Activated CD4-positive, alpha-beta memory T cell treated with anti-CD3 and anti-CD28 coated beads for 36 hours (primary cell): ENCODE results near the gene MRPL49. TPM values are rescaled to one million over a fixed set of nuclear protein-coding genes. Genes with fewer than 3 reads are reported as not detected.
A peak's percentile ranks its signal among the peaks of the same experiment; 100 is the strongest.

Source experiments
- CTCF ChIA-PET: fragments of 350-600 bp; sonication (Branson Sonifier 250); formaldehyde crosslinking; loops from one replicate; lab custom pipeline; 2021; ENCODE audit warnings: antibody characterized with exemption, inconsistent platforms; lab: Charles Lee
- POLR2A ChIA-PET: fragments of 350-600 bp; sonication (Branson Sonifier 250); formaldehyde crosslinking; loops from one replicate; lab custom pipeline; 2021; ENCODE audit warnings: antibody characterized with exemption; lab: Charles Lee
- DNase-seq: peaks from one replicate; pipeline ENCODE4 v3.0.0-alpha.2; 2020
- H3K27ac Mint-ChIP-seq: one replicate; pipeline ENCODE4 v1.8.0; 2021; ENCODE audit warnings: mixed read lengths
- H3K27me3 Mint-ChIP-seq: one replicate; pipeline ENCODE4 v1.8.0; 2021; ENCODE audit warnings: mixed read lengths
- H3K36me3 Mint-ChIP-seq: one replicate; pipeline ENCODE4 v1.8.0; 2021; ENCODE audit warnings: mixed read lengths
- H3K4me1 Mint-ChIP-seq: one replicate; pipeline ENCODE4 v1.8.0; 2021; ENCODE audit warnings: low read depth, mixed read lengths
- H3K4me3 Mint-ChIP-seq: one replicate; pipeline ENCODE4 v1.8.0; 2021; ENCODE audit warnings: mild to moderate bottlenecking, mixed read lengths
- H3K9me3 Mint-ChIP-seq: one replicate; pipeline ENCODE4 v1.8.0; 2021; ENCODE audit warnings: mixed read lengths
- intact Hi-C: fragments of 100-400 bp; cut with micrococcal nuclease; formaldehyde crosslinking; loops from one replicate; pipeline ENCODE4 v1.15.1; 2023
- total RNA-seq, 2 experiments: library from RNA; stranded (reverse); gene quantifications; one replicate each; pipeline ENCODE4 v1.2.3, GENCODE V29; 2021

The MRPL49 gene
- total RNA-seq, 2 experiments from 2014 or later, result 48.5 to 52.5 TPM

GRCh38 chr11:65086809-65087208, 35.3 kb upstream of the MRPL49 start:
- Mint-ChIP-seq H3K4me1 (peaks cover 27% of the 10 kb centered on the region), H3K27ac (no peak overlapping the region), H3K27me3 (no peaks in the 10 kb centered on the region), H3K4me3 (no peak overlapping the region), H3K9me3 (no peaks in the 10 kb centered on the region), H3K36me3 (peaks cover 44% of the 10 kb centered on the region)
- DNase-seq, result no peak
- ChIA-PET CTCF (no interaction called here), POLR2A (no interaction called here)
- intact Hi-C loops, result no loop called here

GRCh38 chr11:65087216-65087615, 34.9 kb upstream of the MRPL49 start:
- H3K27me3 Mint-ChIP-seq, result no peaks in the 10 kb centered on the region
- H3K4me1 Mint-ChIP-seq, result peaks cover 24% of the 10 kb centered on the region
- intact Hi-C loops, result no loop called here
- no peak overlapping the region for H3K4me3 Mint-ChIP-seq
- ChIA-PET POLR2A (no interaction called here), CTCF (no interaction called here)
- H3K27ac Mint-ChIP-seq, result no peak overlapping the region
- no peak for DNase-seq
- no peaks in the 10 kb centered on the region for H3K9me3 Mint-ChIP-seq
- H3K36me3 Mint-ChIP-seq, result peaks cover 40% of the 10 kb centered on the region

GRCh38 chr11:65087827-65088226, 34.3 kb upstream of the MRPL49 start:
- intact Hi-C loops, result no loop called here
- Mint-ChIP-seq H3K4me3 (no peak overlapping the region), H3K27ac (no peak overlapping the region), H3K9me3 (no peaks in the 10 kb centered on the region), H3K27me3 (no peaks in the 10 kb centered on the region), H3K4me1 (peaks cover 19% of the 10 kb centered on the region), H3K36me3 (peaks cover 36% of the 10 kb centered on the region)
- ChIA-PET POLR2A (no interaction called here), CTCF (no interaction called here)
- DNase-seq, result no peak

GRCh38 chr11:65089621-65090020, 32.5 kb upstream of the MRPL49 start:
- no peak overlapping the region for H3K27ac Mint-ChIP-seq
- H3K9me3 Mint-ChIP-seq, result no peaks in the 10 kb centered on the region
- no peaks in the 10 kb centered on the region for H3K27me3 Mint-ChIP-seq
- ChIA-PET POLR2A (no interaction called here), CTCF (no interaction called here)
- DNase-seq, result no peak
- peaks cover 22% of the 10 kb centered on the region for H3K36me3 Mint-ChIP-seq
- intact Hi-C loops, result no loop called here
- H3K4me1 Mint-ChIP-seq, result peaks cover 13% of the 10 kb centered on the region
- no peak overlapping the region for H3K4me3 Mint-ChIP-seq

GRCh38 chr11:65090628-65091027, 31.5 kb upstream of the MRPL49 start:
- Mint-ChIP-seq H3K9me3 (no peaks in the 10 kb centered on the region), H3K36me3 (peaks cover 20% of the 10 kb centered on the region), H3K27ac (no peak overlapping the region), H3K4me1 (peaks cover 5% of the 10 kb centered on the region), H3K27me3 (no peaks in the 10 kb centered on the region), H3K4me3 (no peak overlapping the region)
- no peak for DNase-seq
- POLR2A ChIA-PET, result interaction anchor here (0.8 kb wide), 1 partner anchor 9 kb away, joined by 3 read pairs; no protein-coding TSS in a partner anchor
- intact Hi-C loops, result no loop called here
- CTCF ChIA-PET, result interaction anchor here (0.6 to 1.1 kb wide), 2 partner anchors 21 to 22 kb away, joined by 3 read pairs; partner anchors contain the start of gene TM7SF2

- DNase-seq, result no peak
- H3K27me3 Mint-ChIP-seq, result no peaks in the 10 kb centered on the region
- H3K9me3 Mint-ChIP-seq, result no peaks in the 10 kb centered on the region
- H3K27ac Mint-ChIP-seq, result peak overlapping the region; percentile 97
- peak overlapping the region; percentile 93 for H3K4me3 Mint-ChIP-seq
- ChIA-PET CTCF (interaction anchor here (0.8 to 13.1 kb wide), 3 partner anchors 16 to 69 kb away, joined by 3 to 122 read pairs (median 6); partner anchors contain the start of genes SNX15, TM7SF2 and ZNHIT2), POLR2A (interaction anchor here (0.6 to 2.4 kb wide), 7 partner anchors 16 to 231 kb away, joined by 3 to 15 read pairs (median 6); partner anchors contain the start of genes ARL2, FAU, MRPL49 and TM7SF2)
- H3K4me1 Mint-ChIP-seq, result peaks cover 17% of the 10 kb centered on the region
- intact Hi-C loops, result no loop called here
- peaks cover 7% of the 10 kb centered on the region for H3K36me3 Mint-ChIP-seq
Observed at GRCh38 chr11:65095427-65095826, 26.7 kb upstream of the MRPL49 start.

- intact Hi-C loops, result loop anchor here (1.0 kb wide), 4 partner anchors 12 to 37 kb away; partner anchors contain the start of genes CDCA5, ZFPL1 and ZNHIT2
- POLR2A ChIA-PET, result interaction anchor here (0.6 to 2.4 kb wide), 12 partner anchors 10 to 333 kb away, joined by 3 to 17 read pairs (median 4); partner anchors contain the start of genes ARL2, CDCA5, FAU and MRPL49
- Mint-ChIP-seq H3K4me1 (peaks cover 17% of the 10 kb centered on the region), H3K27me3 (no peaks in the 10 kb centered on the region), H3K4me3 (peak within 1 kb of the TSS; percentile 93), H3K27ac (peak within 1 kb of the TSS; percentile 97), H3K9me3 (no peaks in the 10 kb centered on the region), H3K36me3 (peaks cover 7% of the 10 kb centered on the region)
- CTCF ChIA-PET, result interaction anchor here (1.6 to 13.1 kb wide), 2 partner anchors 15 to 21 kb away, joined by 6 to 122 read pairs; partner anchors contain the start of genes TM7SF2 and ZNHIT2
- DNase-seq, result peak; percentile 91
Observed at GRCh38 chr11:65095974-65096806, 25.9 kb upstream of the MRPL49 start, which contains the start of gene VPS51. Gene VPS51, plus strand, starts transcription at chr11:65096214. Its CDS starts 37 bp downstream, at chr11:65096251.

GRCh38 chr11:65096926-65097325, 25.2 kb upstream of the MRPL49 start:
- POLR2A ChIA-PET, result interaction anchor here (0.6 to 2.4 kb wide), 11 partner anchors 11 to 334 kb away, joined by 3 to 17 read pairs (median 4); partner anchors contain the start of genes ARL2, CDCA5, SAC3D1 and SYVN1

GRCh38 chr11:65100674-65101350, 21.3 kb upstream of the MRPL49 start:
- intact Hi-C loops, result no loop called here
- Mint-ChIP-seq H3K4me1 (peaks cover 17% of the 10 kb centered on the region), H3K4me3 (no peak overlapping the region), H3K27ac (no peak overlapping the region), H3K27me3 (no peaks in the 10 kb centered on the region), H3K9me3 (no peaks in the 10 kb centered on the region), H3K36me3 (peaks cover 12% of the 10 kb centered on the region)
- ChIA-PET CTCF (interaction anchor here (13.1 kb wide), 1 partner anchor 11 kb away, joined by 122 read pairs; the partner anchor contains the start of gene TM7SF2), POLR2A (no interaction called here)
- DNase-seq, result no peak

More at GRCh38 chr11:65096926-65097325, 25.2 kb upstream of the MRPL49 start:
- intact Hi-C loops, result loop anchor here (1.0 kb wide), 4 partner anchors 13 to 36 kb away; partner anchors contain the start of genes CDCA5, ZFPL1 and ZNHIT2
- Mint-ChIP-seq H3K36me3 (peaks cover 7% of the 10 kb centered on the region), H3K27ac (peak overlapping the region; percentile 97), H3K9me3 (no peaks in the 10 kb centered on the region), H3K4me1 (peaks cover 17% of the 10 kb centered on the region), H3K27me3 (no peaks in the 10 kb centered on the region), H3K4me3 (peak overlapping the region; percentile 93)
- DNase-seq, result no peak
- CTCF ChIA-PET, result interaction anchor here (1.6 to 13.1 kb wide), 2 partner anchors 14 to 20 kb away, joined by 6 to 122 read pairs; partner anchors contain the start of genes TM7SF2 and ZNHIT2

- H3K27ac Mint-ChIP-seq, result no peak overlapping the region
- H3K9me3 Mint-ChIP-seq, result no peaks in the 10 kb centered on the region
- intact Hi-C loops, result no loop called here
- no peak for DNase-seq
- ChIA-PET CTCF (interaction anchor here (13.1 kb wide), 1 partner anchor 9 kb away, joined by 122 read pairs; the partner anchor contains the start of gene TM7SF2), POLR2A (no interaction called here)
- no peak overlapping the region for H3K4me3 Mint-ChIP-seq
- H3K27me3 Mint-ChIP-seq, result no peaks in the 10 kb centered on the region
- peaks cover 14% of the 10 kb centered on the region for H3K36me3 Mint-ChIP-seq
- peaks cover 12% of the 10 kb centered on the region for H3K4me1 Mint-ChIP-seq
Observed at GRCh38 chr11:65102142-65103095, 19.7 kb upstream of the MRPL49 start.
